GM03348 (cell line): ENCODE data around the gene FOXN3.
A peak's percentile ranks its signal among the peaks of the same experiment; 100 is the strongest.

Experiments
- DNase-seq: peaks from one replicate; pipeline ENCODE4 v3.0.0; 2012; ENCODE audit warnings: low spot score

FOXN3 gene

GRCh38 chr14:89408907-89409700 lies 7.9 kb downstream of the FOXN3 start:
- no peak for DNase-seq

- no peak for DNase-seq
Measured at GRCh38 chr14:89407856-89408255, 9.2 kb downstream of the FOXN3 start.

DNA sequence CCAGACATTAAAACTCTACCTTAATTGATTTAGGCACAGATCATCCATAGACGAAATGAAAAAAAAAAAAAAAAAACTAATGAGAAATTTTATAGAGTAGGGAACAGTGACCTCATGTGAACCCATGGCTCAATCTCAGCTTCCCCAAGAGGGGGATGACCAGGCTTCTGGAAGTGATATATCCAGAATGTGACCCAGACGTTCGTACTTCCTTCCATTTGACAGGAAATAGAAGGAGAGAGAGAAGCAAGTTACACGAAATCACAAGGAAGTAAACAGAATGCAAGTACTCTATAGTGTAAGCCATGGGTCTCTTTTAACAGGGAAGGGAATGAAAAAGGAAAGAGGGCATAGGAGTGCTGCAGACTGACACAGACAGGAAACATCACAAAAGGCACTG lies 10.1 kb downstream of the FOXN3 start:
- no peak for DNase-seq

- no peak for DNase-seq
Measured at GRCh38 chr14:89406361-89406760, 10.7 kb downstream of the FOXN3 start.

GRCh38 chr14:89405712-89406111 lies 11.3 kb downstream of the FOXN3 start:
- DNase-seq: no peak

- no peak for DNase-seq
Measured at GRCh38 chr14:89402363-89402762, 14.7 kb downstream of the FOXN3 start.

DNA sequence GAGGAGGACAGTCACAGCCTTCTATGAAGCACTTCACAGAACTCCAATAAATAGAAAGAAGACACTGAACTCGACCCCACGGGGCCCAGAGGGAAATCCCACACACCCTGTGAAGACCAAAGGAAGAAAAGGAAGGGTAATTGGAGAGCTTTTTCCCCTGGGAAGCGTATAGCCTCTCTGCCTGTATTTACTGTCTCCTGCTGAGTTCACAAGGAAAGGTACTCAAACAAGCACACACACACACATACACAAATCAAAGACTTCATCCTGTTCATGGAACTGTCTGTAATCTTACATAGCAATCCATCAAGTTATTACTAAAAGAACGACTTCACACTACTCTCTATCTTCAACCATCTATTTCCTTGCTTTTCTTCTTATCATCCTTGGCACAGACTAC lies 15.3 kb downstream of the FOXN3 start:
- no peak for DNase-seq

DNA sequence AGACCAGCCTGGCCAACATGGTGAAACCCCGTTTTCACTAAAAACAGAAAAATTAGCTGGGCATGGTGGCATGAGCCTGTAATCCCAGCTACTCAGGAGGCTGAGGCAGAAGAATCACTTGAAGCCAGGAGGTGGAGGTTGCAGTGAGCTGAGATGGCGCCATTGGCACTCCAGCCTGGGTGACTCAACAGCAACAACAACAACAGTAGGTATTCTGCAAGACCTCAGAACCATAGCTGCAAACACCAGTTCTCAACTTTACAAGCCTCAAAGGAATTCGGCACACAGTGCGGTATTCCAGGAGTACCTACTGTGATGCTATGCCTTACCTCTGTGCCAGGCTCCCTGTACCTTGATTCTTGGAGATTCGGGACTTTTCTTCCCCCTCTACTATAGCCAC lies 15.8 kb downstream of the FOXN3 start:
- no peak for DNase-seq

DNA sequence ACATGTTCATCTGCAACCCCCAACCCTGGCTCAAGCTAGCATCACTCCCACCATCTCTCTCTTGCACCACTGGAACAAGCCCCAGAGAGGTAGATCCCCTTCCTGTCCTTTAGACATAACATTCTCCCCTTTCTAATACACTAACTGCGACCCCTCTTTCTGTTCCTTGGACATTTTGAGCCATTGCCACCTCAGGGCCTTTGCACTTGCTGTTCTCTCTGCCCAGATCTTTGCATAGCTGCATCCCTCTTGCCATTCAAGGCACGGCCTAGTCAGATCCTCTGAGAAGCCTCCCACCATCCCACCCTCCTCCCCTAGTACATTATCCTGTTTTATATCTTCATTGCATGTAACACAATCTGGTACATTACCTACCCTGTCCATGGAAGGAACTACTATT lies 16.5 kb downstream of the FOXN3 start:
- DNase-seq: no peak

GRCh38 chr14:89399594-89400068 lies 17.4 kb downstream of the FOXN3 start:
- peak; percentile 38 for DNase-seq

- DNase-seq: no peak
Measured at GRCh38 chr14:89399157-89399556, 17.9 kb downstream of the FOXN3 start.

DNA sequence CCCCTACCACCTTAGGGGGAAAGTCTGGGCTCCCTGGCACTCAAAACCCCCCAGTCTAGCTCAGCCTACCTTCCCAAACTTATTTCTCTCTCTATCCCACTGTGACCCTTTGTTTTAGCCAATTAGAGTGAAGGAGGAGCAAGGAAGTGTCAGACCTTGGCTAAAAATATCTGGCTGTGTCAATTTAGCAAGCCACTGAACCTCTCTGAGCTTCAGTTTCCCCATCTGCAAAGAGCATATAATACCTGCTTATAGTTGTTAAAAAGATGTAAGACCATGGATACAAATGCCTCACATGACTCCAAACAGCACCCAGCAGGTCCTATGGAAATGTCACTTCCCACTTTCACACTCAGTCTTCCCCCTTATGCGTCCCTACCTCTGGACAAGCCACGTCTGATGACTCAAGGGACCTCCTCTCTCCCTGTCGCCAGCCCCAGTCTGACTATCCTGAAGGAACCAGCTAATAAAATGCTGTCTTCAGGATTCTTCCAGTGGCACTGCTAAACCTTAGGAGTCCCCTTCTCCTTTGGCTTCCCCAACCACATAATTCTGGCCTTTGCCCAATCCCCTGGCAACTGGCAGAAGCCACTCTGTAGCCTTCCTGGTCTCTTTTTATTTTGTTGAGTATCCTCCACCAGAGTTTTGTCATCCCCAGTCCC lies 19.3 kb downstream of the FOXN3 start:
- no peak for DNase-seq

DNA sequence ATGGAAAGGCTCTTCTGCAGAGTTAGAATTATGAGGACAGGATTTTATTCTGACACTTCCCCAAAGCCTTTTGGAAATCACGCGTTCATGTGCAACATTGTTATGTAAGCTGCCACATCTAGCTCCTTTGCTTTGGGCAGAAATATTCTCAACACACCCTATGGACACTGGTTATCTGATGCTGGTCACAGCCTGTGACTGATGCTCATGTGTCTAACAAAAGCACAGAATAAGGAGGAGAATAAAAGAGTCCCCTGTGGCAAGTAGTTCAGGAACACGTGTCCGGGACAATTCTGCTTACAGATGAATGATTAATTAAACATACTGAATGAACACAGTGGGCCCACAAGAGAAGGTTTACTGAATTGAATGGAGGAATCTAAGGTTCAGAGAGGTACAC lies 22.1 kb downstream of the FOXN3 start:
- no peak for DNase-seq

DNA sequence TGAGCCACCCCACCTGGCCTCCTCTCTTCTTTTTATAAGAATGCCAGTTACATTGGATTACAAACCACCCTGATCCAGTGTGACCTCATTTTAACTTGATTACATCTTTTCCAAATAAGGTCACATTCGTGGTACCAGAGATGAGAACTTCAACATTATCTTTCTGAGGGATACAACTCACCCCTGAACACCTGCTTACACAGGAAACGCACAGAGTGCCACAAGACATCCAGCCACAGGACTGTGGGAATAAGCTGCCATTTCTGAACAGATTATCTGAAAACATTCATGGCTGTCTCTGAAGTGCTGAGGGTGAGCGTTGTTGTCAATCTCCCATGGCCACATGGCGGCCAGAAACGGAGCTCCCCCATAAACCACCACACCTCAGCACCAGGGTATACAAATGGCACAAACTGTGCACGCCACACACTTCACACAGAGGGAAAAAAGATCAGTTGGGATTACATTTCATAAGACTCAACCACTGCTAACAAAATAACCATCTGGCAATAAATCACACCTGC lies 23.7 kb downstream of the FOXN3 start:
- DNase-seq: no peak

DNA sequence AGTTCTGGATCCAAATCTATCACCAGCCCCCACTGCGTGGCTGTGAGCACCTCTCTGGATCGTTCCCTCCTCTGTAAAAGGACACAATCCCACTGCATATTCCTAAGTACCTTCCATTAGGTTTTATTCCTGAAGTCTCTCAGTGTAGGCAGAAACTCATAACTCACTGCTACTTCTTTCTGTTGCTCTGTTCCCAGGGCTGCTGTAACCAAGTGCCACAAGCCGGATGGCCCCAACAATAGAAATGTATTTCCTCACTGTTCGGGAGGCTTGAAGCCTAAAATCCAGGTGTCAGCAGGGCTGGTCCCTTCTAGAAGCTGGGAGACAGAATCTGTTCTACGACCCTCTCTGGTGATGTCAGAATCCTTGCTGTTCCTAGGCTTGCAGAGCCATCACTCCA lies 24.9 kb downstream of the FOXN3 start:
- no peak for DNase-seq

DNA sequence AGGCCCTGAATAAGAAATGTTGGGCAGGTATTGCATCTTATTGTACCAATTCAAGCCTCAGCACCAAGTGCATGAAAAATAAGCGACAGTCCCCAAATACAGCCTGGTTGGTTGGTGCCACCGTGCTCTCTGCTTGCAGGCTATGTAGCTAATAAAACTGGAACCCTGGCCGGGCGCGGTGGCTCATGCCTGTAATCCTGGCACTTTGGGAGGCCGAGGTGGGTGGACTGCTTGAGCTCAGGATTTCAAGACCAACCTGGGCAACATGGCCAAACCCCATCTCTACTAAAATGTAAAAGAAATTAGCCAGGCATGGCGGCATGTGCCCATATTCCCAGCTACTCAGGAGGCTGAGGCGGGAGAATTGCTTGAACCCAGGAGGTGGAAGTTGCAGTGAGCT lies 25.5 kb downstream of the FOXN3 start:
- no peak for DNase-seq

DNA sequence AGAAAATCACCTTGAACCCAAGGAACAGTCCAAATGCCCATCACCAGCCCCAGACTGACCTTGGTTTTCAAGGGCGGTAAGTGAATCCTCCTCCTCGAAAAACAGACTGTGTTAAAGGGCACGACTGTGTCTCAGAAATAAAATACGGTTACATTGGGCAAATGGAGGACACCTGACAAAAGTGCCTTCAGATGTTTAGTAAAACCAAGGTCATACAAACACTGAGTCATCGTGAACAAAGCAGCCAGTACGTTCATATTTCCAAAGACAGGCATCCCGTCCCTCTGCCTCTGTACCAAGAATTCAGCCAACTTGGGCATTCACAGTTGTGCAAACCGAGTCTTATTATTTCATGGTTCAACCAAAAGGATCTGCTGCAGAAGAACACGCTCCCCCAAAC lies 25.9 kb downstream of the FOXN3 start:
- DNase-seq: no peak

DNA sequence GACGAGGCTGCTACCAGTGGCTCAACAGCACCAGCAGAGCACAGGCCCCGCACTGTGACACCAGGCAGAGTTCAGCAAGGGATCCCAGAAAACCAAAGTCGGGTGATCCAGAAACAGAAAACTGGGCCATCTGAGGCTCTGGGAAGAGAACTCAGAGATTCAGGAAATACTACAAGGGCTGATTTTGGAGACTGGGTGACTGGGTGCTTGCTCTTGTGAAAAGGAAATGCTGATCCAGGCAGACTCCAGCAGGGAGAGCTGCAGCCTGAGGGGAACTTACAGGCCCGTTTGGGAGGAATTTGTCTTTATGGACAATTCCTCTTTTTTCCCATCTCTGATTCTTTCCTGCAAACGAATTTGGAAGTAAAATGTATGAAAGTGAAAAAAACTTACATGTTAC lies 28.2 kb downstream of the FOXN3 start:
- DNase-seq: no peak

DNA sequence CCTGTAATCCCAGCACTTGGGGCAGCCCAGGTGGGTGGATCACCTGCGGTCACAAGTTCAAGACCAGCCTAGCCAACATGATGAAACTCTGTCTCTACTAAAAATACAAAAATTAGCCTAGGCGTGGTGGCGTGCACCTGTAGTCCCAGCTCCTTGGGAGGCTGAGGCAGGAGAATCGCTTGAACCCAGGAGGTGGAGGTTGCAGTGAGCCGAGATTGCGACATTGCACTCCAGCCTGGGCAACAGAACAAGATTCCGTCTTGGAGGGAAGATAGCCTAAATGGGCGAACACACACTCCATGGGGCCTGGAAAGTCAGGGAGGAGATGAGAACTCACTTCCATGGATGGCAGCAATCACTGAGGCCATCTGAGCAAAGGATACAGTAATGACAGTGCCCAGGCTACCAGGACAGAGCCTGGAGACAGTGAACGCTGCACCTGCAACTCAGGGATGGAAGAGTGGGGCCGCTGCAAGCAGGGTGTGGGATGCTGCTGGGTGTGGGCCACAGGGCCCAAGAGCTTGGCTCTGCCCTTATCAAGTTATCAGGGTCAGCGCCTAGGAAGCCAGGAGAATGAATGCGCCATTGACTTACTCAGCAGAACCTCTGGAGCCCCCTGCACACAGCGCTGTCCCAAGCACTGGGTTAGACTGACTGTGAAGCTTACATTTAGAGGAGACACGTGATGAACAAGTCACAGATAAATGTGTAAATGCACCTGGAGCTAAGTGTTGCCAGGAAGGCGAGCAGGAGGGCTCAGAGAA lies 28.9 kb downstream of the FOXN3 start:
- DNase-seq: no peak

DNA sequence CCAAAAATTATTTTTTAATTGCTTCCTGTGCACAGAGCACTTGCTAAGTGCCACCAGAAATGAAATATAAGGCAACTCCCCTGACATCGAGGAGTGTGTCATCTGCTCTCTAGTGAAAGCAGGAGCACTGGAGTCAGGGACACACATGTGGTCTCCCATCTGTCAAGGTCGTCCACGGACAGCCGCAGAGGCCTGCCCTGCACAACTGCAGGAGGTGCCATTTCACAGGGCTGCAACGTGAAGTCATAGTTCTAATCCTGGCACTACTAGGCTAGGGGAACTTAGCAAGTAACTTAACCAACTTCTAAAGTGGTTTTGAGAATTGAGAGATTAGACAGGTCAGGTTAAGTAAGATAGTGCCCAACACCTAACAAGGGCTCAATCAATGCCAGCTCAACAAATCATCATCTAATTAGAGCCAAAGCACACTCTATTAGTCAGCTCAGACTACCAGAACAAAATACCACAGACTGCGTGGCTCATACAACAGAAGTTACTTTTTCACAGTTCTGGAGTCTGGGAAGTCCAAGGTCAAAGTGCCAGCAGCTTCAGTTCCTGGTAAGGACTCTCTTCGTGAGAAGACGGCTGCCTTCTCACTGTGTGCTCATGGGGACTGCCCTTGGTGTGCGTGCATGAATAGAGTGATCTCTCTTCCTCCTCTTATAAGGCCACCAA lies 30.7 kb downstream of the FOXN3 start:
- DNase-seq: no peak

GRCh38 chr14:89384636-89385035 lies 32.4 kb downstream of the FOXN3 start:
- no peak for DNase-seq

GRCh38 chr14:89384023-89384422 lies 33.0 kb downstream of the FOXN3 start:
- DNase-seq: no peak
